H1 (cell line): Measurements from ENCODE around the gene ATP4A. TPM values are rescaled to one million over a fixed set of nuclear protein-coding genes. Genes with fewer than 3 reads are reported as not detected.

Source experiments
- CTCF ChIA-PET: fragments of 300-600 bp; sonication (Branson Sonifier 250); formaldehyde crosslinking; loops from one replicate; lab custom pipeline; 2021; ENCODE audit not compliant: partially characterized antibody; lab: Charles Lee
- POLR2A ChIA-PET: fragments of 300-600 bp; sonication (Branson Sonifier 250); formaldehyde crosslinking; loops from one replicate; lab custom pipeline; 2021; ENCODE audit warnings: inconsistent platforms; ENCODE audit not compliant: partially characterized antibody; lab: Charles Lee
- DNase-seq, 2 experiments: peaks; one replicate each; pipeline versions ENCODE4 v3.0.0 to v3.0.0-alpha.2; 2010 to 2022; ENCODE audit warnings: low spot score in 2 of 2, low read depth in 1 of 2, mixed read lengths in 1 of 2
- FAIRE-seq: peaks from 2 replicates; lab custom pipeline; 2011; peaks lifted over from hg19 to GRCh38; lab: Jason Lieb, UNC
- H2AFZ ChIP-seq: 2 replicates; pipeline ENCODE4 v1.8.1; 2012; ENCODE audit warnings: low read length, inconsistent platforms
- H2AK5ac ChIP-seq: 2 replicates; pipeline ENCODE4 v1.6.1; 2013; ENCODE audit warnings: low read depth, low read length
- H2BK120ac ChIP-seq: replicated peaks from 2 replicates; pipeline ENCODE3; 2013; ENCODE audit warnings: low read depth, low read length, inconsistent platforms
- H2BK12ac ChIP-seq: 2 replicates; pipeline ENCODE4 v1.6.1; 2013; ENCODE audit warnings: low read depth, low read length
- H2BK15ac ChIP-seq: 2 replicates; pipeline ENCODE4 v1.6.1; 2013; ENCODE audit warnings: low read length
- H2BK20ac ChIP-seq: 2 replicates; pipeline ENCODE4 v1.6.1; 2013; ENCODE audit warnings: low read length
- H2BK5ac ChIP-seq: 2 replicates; pipeline ENCODE4 v1.6.1; 2013; ENCODE audit warnings: low read depth, low read length
- H3K14ac ChIP-seq: 2 replicates; pipeline ENCODE4 v1.6.1; 2013; ENCODE audit warnings: inconsistent platforms; ENCODE audit not compliant: insufficient read length
- H3K18ac ChIP-seq: 2 replicates; pipeline ENCODE4 v1.6.1; 2013; ENCODE audit warnings: low read length; ENCODE audit errors: extremely low read depth
- H3K23ac ChIP-seq: 2 replicates; pipeline ENCODE4 v1.6.1; 2013; ENCODE audit warnings: inconsistent platforms; ENCODE audit not compliant: insufficient read length
- H3K23me2 ChIP-seq: 2 replicates; pipeline ENCODE4 v1.6.1; 2013; ENCODE audit warnings: low read depth, low read length
- H3K27ac ChIP-seq: 2 replicates; pipeline ENCODE4 v1.6.1; 2011; ENCODE audit warnings: low read depth, low read length, inconsistent platforms
- H3K27me3 ChIP-seq, 4 experiments: replicated peaks in 1 of 4; 1 replicate in 1 of 4; 2 replicates in 3 of 4; pipeline versions ENCODE4 v1.6.1 to v1.8.1; 2011 to 2013; ENCODE audit warnings: low read length in 3 of 4, mild to moderate bottlenecking in 3 of 4, inconsistent platforms in 2 of 4, mixed read lengths in 2 of 4, moderate library complexity in 1 of 4; ENCODE audit not compliant: control insufficient read depth in 3 of 4, insufficient read depth in 3 of 4; ENCODE audit errors: extremely low read depth in 1 of 4
- H3K36me3 ChIP-seq, 4 experiments: 2 replicates each; pipeline versions ENCODE4 v1.6.1 to v1.8.1; 2011 to 2013; ENCODE audit warnings: mild to moderate bottlenecking in 4 of 4, low read length in 3 of 4, moderate library complexity in 2 of 4, control low read depth in 1 of 4, inconsistent platforms in 1 of 4; ENCODE audit not compliant: insufficient read depth in 4 of 4, control insufficient read depth in 2 of 4
- H3K4ac ChIP-seq: replicated peaks from 2 replicates; pipeline ENCODE3; 2013; ENCODE audit warnings: low read length, low read depth, mixed read lengths, inconsistent platforms; ENCODE audit not compliant: insufficient read length
- H3K4me1 ChIP-seq, 4 experiments: replicated peaks in 1 of 4; 1 replicate in 1 of 4; 2 replicates in 3 of 4; pipeline versions ENCODE4 v1.6.1 to v1.8.1; 2011 to 2013; ENCODE audit warnings: low read length in 3 of 4, inconsistent platforms in 2 of 4, mixed read lengths in 1 of 4; ENCODE audit not compliant: insufficient read depth in 4 of 4, control insufficient read depth in 3 of 4
- H3K4me2 ChIP-seq, 2 experiments: 2 replicates each; pipeline versions ENCODE4 v1.6.1 to v1.8.1; 2011 to 2013; ENCODE audit warnings: low read depth in 2 of 2, low read length in 2 of 2, control low read depth in 1 of 2, inconsistent platforms in 1 of 2, mild to moderate bottlenecking in 1 of 2; ENCODE audit not compliant: insufficient read depth in 1 of 2
- H3K4me3 ChIP-seq, 4 experiments: fragments of 200-600, 300-600 bp in 1 of 4; sonication (generic), shearing (Covaris generic), sonication (Bioruptor Twin) in 1 of 4; 2 replicates each; pipeline versions ENCODE4 v1.5.1 to v1.8.1; 2011 to 2016; ENCODE audit warnings: low read length in 4 of 4, low read depth in 3 of 4, control low read depth in 2 of 4, inconsistent platforms in 2 of 4, mild to moderate bottlenecking in 2 of 4, mixed read lengths in 1 of 4, moderate library complexity in 1 of 4; ENCODE audit not compliant: insufficient read depth in 2 of 4; ENCODE audit errors: extremely low read depth in 1 of 4
- H3K56ac ChIP-seq: replicated peaks from 2 replicates; pipeline ENCODE3; 2013; ENCODE audit warnings: low read depth, mild to moderate bottlenecking, mixed read lengths, low read length, inconsistent platforms; ENCODE audit not compliant: insufficient read length
- H3K79me1 ChIP-seq: 2 replicates; pipeline ENCODE4 v1.6.1; 2013; ENCODE audit warnings: low read depth, low read length, control low read depth
- H3K79me2 ChIP-seq, 2 experiments: 2 replicates each; pipeline versions ENCODE4 v1.6.1 to v1.8.1; 2012 to 2013; ENCODE audit warnings: low read length in 2 of 2, mild to moderate bottlenecking in 2 of 2, inconsistent platforms in 1 of 2; ENCODE audit not compliant: insufficient read depth in 2 of 2, control insufficient read depth in 1 of 2
- H3K9ac ChIP-seq, 4 experiments: replicated peaks in 1 of 4; 1 replicate in 1 of 4; 2 replicates in 3 of 4; pipeline versions ENCODE4 v1.6.1 to v1.8.1; 2011 to 2013; ENCODE audit warnings: low read depth in 3 of 4, low read length in 3 of 4, control low read depth in 2 of 4, mild to moderate bottlenecking in 2 of 4, moderate library complexity in 2 of 4, inconsistent platforms in 1 of 4; ENCODE audit errors: extremely low read depth in 1 of 4
- H3K9me3 ChIP-seq, 2 experiments: 2 replicates each; pipeline versions ENCODE4 v1.6.1 to v1.8.1; 2012 to 2013; ENCODE audit warnings: mild to moderate bottlenecking in 2 of 2, moderate library complexity in 2 of 2, control low read depth in 1 of 2, inconsistent platforms in 1 of 2, low read depth in 1 of 2, low read length in 1 of 2, mixed read lengths in 1 of 2; ENCODE audit not compliant: insufficient read depth in 2 of 2
- H4K20me1 ChIP-seq, 2 experiments: replicated peaks in 1 of 2; 2 replicates each; pipeline versions ENCODE3 to v1.8.1; 2011 to 2013; ENCODE audit warnings: inconsistent platforms in 2 of 2, low read length in 2 of 2, mild to moderate bottlenecking in 1 of 2; ENCODE audit not compliant: insufficient read depth in 2 of 2, control insufficient read depth in 1 of 2
- H4K5ac ChIP-seq: 2 replicates; pipeline ENCODE4 v1.6.1; 2013; ENCODE audit warnings: low read length, low read depth, mixed read lengths, inconsistent platforms; ENCODE audit not compliant: insufficient read length
- H4K8ac ChIP-seq: 2 replicates; pipeline ENCODE4 v1.8.0; 2013; ENCODE audit warnings: mild to moderate bottlenecking, moderate library complexity, low read length, inconsistent platforms; ENCODE audit not compliant: insufficient read depth; ENCODE audit errors: extremely low read depth
- H4K91ac ChIP-seq: replicated peaks from 2 replicates; pipeline ENCODE3; 2013; ENCODE audit warnings: low read length, mixed read lengths, inconsistent platforms; ENCODE audit not compliant: insufficient read length
- BACH1 ChIP-seq: IDR thresholded peaks from 2 replicates; pipeline ENCODE4 v1.6.1; 2012; ENCODE audit warnings: low read length, improper control_type of control experiment
- E2F6 ChIP-seq: IDR thresholded peaks from 2 replicates; pipeline ENCODE4 v1.6.1; 2012; ENCODE audit warnings: inconsistent platforms
- EP300 ChIP-seq, 2 experiments: IDR thresholded peaks; 1 replicate in 1 of 2; 2 replicates in 1 of 2; pipeline ENCODE4 v1.6.1; 2011 to 2012; ENCODE audit warnings: low read depth in 2 of 2, low read length in 2 of 2, mild to moderate bottlenecking in 2 of 2, borderline replicate concordance in 1 of 2, inconsistent platforms in 1 of 2, moderate library complexity in 1 of 2
- KDM1A ChIP-seq: fragments of 200-600, 300-600 bp; sonication (generic); IDR thresholded peaks from 2 replicates; pipeline ENCODE4 v1.7.1; 2016; ENCODE audit warnings: mild to moderate bottlenecking, low read length, borderline replicate concordance
- MAFK ChIP-seq: IDR thresholded peaks from 2 replicates; pipeline ENCODE4 v1.6.1; 2012; ENCODE audit warnings: low read depth, mild to moderate bottlenecking, improper control_type of control experiment, low read length
- POLR2A ChIP-seq, 2 experiments: IDR thresholded peaks; 1 replicate in 1 of 2; 2 replicates in 1 of 2; pipeline ENCODE4 v1.6.1; 2011; ENCODE audit warnings: low read depth in 2 of 2, low read length in 2 of 2, mild to moderate bottlenecking in 2 of 2; ENCODE audit errors: control extremely low read depth in 1 of 2
- TAF1 ChIP-seq: IDR thresholded peaks from 2 replicates; pipeline ENCODE4 v1.6.1; 2011; ENCODE audit warnings: mild to moderate bottlenecking, low read depth, low read length
- WGBS, 2 experiments: shearing (Covaris generic) in 1 of 2; methylation state at CpG; one replicate each; pipeline versions ENCODE4 v1.1.6 to v1.1.7; 2013 to 2015; ENCODE audit warnings: low lambda C conversion rate in 2 of 2, mixed read lengths in 2 of 2, inconsistent platforms in 1 of 2, low coverage in 1 of 2, missing lambda C conversion rate in 1 of 2; ENCODE audit not compliant: insufficient replicate concordance in 2 of 2, insufficient coverage in 1 of 2, insufficient read length in 1 of 2; ENCODE audit errors: extremely low coverage in 1 of 2, missing lambda C conversion rate in 1 of 2; 5-methylcytosine and 5-hydroxymethylcytosine counted together
- polyA plus RNA-seq, 7 experiments: library from polyadenylated mRNA; depleted of rRNA in 3 of 7; stranded (reverse) in 5 of 7; unstranded in 2 of 7; fragments of >200 nt in 5 of 7; fragments of 200-250 nt in 2 of 7; gene quantifications; 1 replicate in 5 of 7; 2 replicates in 1 of 7; 4 replicates in 1 of 7; pipeline versions ENCODE4 v1.2.1 to v1.2.3, GENCODE V29; 2011 to 2013; ENCODE audit warnings: missing spikeins in 2 of 7, mixed read lengths in 2 of 7
- total RNA-seq: library from RNA; stranded (reverse); fragmentation: NEBNext Ultra II Directional; extraction: Animal tissue kit (Norgen Biotek cat#: 25700); gene quantifications from 2 replicates; pipeline ENCODE4 v1.2.1, GENCODE V29; 2021

The ATP4A gene
- total and polyA plus RNA-seq, 2 of the 8 experiments (the other 6 are each of a cell fraction or from before 2014, with no cell fraction given) = 0.50 to 1.2 TPM

DNA sequence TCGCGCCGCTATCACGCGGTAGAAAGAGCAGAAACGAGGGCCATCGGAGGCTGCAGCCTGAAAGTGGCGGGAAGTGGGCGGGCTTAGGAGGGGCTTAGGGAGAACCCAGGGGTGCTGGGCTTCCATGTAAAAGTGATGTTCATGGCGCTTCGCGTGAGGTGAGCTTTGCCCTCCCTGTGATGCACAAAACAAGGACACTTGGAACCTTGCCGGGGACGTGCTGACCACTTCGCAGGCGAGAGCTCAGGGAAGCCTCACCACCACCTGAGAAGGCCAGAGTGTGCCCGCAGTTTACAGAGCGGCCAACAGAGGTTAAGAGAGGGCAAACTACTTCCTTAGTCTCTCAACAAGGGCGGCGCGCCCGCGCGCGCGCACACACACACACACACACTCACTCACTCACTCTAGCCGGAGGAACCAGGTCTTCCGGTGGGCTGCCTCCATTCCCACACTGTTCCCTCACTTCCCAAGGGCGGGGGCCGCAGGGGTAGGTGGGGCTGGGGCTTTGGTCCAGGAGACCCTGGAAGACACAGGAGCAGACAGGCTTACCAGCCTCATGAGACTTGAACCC is 29.6 kb downstream of the ATP4A start:
- no peak overlapping the region for H3K14ac ChIP-seq
- H4K91ac ChIP-seq = no peak overlapping the region
- no peak overlapping the region for H2AK5ac ChIP-seq
- H4K20me1 ChIP-seq = peaks cover 0 to 2% of the 10 kb centered on the region in 2 experiments
- H2BK5ac ChIP-seq = no peak overlapping the region
- H3K27me3 ChIP-seq = peaks cover 0 to 17% (median 14%) of the 10 kb centered on the region in 4 experiments; a peak in 6 of 7 replicates
- H3K4me2 ChIP-seq = peak overlapping the region; percentile 62 to 83
- no peaks in the 10 kb centered on the region for H3K79me2 ChIP-seq
- H2BK120ac ChIP-seq = no peak overlapping the region
- TF ChIP-seq E2F6 (peak; percentile 80), TAF1 (0 out of 2 replicates have a peak, but pooled peaks have one; percentile 29), POLR2A (IDR thresholded peaks at IDR 0.05; ENCODE audit: control extremely low read depth in 1 of 2, low read depth in 2 of 2, low read length in 2 of 2) (peak in 1 of 2 experiments; percentile 47; a peak in 2 of 3 replicates), MAFK (no peak), KDM1A (peak; percentile 90; the same call in 1 of the 2 replicates), BACH1 (no peak), EP300 (IDR thresholded peaks at IDR 0.05; ENCODE audit: borderline replicate concordance in 1 of 2, low read depth in 2 of 2, low read length in 2 of 2) (no peak)
- peaks cover 4% of the 10 kb centered on the region; the same call in 1 of the 2 replicates for H3K23me2 ChIP-seq
- WGBS, 2 experiments = 31% methylated on average over 30 of the region's 30 CpGs; no CpG with 5 or more reads in 1 of the 2 experiments
- no peaks in the 10 kb centered on the region; the same call in 1 of the 2 replicates for H3K79me1 ChIP-seq
- DNase-seq (peak in 1 of 2 experiments; percentile 82), FAIRE-seq (no peak)
- ChIA-PET CTCF (interaction anchor here (0.6 to 2.1 kb wide), 6 partner anchors 15 to 1243 kb away, joined by 3 to 9 read pairs (median 6); partner anchors contain the start of gene DMKN), POLR2A (interaction anchor here (0.8 to 4.2 kb wide), 6 partner anchors 10 to 44 kb away, joined by 3 to 19 read pairs (median 4); no protein-coding TSS in a partner anchor)
- no peaks in the 10 kb centered on the region for H3K36me3 ChIP-seq
- peak overlapping the region in 3 of 4 experiments; percentile 45 to 55 (median 52); a peak in 7 of 8 replicates for H3K4me3 ChIP-seq
- no peak overlapping the region for H3K27ac ChIP-seq
- H2AFZ ChIP-seq = peak overlapping the region; percentile 42; the same call in 1 of the 2 replicates
- H3K9ac ChIP-seq = no peak overlapping the region
- peak overlapping the region; percentile 46; the same call in 1 of the 2 replicates for H2BK12ac ChIP-seq
- no peak overlapping the region for H3K23ac ChIP-seq
- no peak overlapping the region for H2BK15ac ChIP-seq
- H3K4me1 ChIP-seq = peaks cover 0 to 18% (median 9%) of the 10 kb centered on the region in 4 experiments; a peak in 5 of 7 replicates
- no peak overlapping the region for H3K56ac ChIP-seq
- H4K8ac ChIP-seq = no peak overlapping the region
- no peaks in the 10 kb centered on the region for H3K9me3 ChIP-seq
- H4K5ac ChIP-seq = no peak overlapping the region
- no peak overlapping the region for H3K4ac ChIP-seq
- no peak overlapping the region for H2BK20ac ChIP-seq
- no peak overlapping the region; the same call in 1 of the 2 replicates for H3K18ac ChIP-seq
